T-helper 1 cell (primary cell): ENCODE results near the gene NHLRC4.

Experiments
- DNase-seq, 5 donors: peaks; one replicate each; pipeline ENCODE4 v3.0.0-alpha.2; 2012 to 2020

The NHLRC4 gene

DNA sequence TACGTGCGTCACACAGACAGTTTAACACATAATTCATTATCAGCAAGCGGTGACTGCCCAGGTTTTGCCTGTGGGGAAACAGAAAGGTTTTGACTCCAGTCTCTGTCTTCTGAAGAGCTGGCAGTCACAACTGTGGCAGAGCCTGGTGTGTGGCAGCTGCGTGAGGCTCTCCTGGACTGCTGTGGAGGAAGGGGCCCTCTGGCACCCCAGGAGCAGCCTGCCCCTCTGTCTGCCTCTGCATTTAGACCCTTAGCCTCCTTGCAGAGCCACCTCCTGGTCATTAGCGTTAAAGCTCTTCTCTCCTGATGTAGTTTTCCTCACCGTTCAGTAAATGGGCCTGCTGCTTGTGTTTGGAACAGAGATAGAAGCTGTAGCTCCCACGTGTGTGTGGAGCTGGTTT lies 34.0 kb downstream of the NHLRC4 start:
- no peak for DNase-seq

DNA sequence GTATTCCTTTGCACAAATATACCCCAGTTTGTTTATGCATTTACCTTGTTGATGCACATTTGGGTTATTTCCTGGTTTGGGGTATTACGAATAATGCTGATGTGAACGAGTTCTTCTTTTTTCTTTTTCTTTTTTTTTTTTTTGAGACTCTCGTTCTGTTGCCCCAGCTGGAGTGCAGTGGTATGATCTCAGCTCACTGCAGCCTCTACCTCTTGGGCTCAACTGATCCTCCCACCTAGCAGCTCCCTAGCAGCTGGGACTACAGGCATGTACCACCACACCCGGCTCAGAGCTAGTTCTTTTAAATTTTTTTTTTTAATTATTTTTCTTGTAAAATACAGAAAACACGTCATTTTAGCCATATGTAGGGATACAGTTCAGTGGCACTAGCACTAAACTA lies 37.1 kb downstream of the NHLRC4 start:
- no peak for DNase-seq

DNA sequence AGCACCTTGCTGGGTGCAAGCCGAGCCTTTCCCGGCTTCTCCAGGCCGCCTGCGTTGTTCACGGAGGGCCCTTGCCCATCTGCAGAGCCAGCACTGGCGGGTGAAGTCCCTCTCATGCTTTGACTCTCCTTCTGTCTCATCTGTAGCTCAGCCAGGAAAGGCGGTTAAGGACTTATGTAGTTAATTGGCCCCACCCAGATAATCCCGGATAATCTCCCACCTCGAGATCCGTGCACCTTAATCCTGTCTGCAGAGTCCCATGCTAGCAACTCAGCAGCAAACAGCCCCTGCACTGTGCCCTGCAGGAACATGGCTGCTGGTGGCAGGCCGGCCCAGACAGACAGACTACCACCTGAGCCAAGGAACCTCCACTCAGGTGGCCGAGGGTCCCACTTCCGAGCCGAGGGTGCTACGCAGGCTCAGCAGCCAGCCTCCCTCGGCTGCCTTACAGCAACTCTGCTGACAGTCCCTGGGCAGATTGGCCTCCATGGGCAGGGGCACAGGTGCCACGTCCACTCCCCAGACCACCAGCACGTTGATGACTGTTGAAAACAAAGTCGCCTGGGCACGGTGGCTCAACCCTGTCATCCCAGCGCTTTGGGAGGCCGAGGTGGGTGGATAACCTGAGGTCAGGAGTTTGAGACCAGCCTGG lies 40.0 kb downstream of the NHLRC4 start:
- no peak for DNase-seq

DNA sequence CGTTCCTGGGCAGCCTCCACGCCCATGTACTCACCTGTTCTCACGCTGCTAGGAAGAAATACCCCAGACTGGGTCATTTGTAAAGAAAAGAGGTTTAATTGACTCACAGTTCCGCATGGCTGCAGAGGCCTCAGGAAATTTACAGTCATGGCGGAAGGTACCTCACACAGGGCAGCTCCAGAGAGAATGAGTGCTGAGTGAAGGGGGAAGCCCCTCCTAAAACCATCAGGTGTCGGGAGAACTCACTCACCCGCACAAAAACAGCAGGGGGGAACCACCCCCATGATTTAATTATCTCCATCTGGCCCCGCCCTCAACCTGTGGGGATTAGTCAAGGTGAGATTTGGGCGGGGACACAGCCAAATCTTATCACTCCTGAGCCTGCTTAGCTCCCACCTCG lies 41.2 kb downstream of the NHLRC4 start:
- no peak for DNase-seq

DNA sequence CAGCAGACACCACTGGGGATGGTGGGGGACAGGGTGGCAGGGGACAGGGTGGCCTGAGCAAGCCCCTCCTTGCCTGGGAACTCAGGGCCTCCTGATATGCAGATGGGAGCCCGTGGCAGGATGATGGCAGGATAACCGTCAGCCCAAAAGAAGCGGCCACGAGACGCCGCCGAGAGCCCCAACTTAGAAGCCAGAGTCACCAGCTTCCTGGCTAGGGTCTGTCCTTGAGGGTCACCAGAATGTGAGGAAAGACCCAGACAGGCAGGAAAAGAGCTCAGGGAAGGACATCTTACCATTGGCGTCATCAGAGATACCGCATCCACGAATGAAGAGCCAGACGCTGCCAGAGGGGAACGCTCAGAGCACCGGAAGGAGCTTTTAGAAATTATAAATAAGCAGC lies 42.5 kb downstream of the NHLRC4 start:
- DNase-seq, result no peak

DNA sequence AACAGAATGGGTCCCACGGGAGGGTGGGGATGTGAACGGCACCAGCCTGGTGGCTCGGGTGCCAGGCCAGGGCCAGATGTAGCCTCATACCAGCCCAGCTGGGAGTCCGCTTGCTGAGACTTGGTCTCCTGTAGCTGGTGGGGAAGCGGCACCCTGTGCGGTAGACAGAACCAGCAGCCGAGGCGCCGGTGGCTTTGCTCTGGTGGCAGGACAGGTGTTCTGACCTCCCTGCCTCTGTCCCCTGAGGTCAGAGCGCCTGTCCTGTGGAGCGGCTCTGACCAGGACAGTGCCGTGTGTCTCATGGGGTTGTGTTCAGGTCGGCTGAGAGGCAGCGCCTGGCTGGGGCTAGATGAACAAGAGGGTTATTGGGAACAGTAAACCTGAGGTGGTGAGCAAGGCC lies 43.2 kb downstream of the NHLRC4 start:
- no peak for DNase-seq

DNA sequence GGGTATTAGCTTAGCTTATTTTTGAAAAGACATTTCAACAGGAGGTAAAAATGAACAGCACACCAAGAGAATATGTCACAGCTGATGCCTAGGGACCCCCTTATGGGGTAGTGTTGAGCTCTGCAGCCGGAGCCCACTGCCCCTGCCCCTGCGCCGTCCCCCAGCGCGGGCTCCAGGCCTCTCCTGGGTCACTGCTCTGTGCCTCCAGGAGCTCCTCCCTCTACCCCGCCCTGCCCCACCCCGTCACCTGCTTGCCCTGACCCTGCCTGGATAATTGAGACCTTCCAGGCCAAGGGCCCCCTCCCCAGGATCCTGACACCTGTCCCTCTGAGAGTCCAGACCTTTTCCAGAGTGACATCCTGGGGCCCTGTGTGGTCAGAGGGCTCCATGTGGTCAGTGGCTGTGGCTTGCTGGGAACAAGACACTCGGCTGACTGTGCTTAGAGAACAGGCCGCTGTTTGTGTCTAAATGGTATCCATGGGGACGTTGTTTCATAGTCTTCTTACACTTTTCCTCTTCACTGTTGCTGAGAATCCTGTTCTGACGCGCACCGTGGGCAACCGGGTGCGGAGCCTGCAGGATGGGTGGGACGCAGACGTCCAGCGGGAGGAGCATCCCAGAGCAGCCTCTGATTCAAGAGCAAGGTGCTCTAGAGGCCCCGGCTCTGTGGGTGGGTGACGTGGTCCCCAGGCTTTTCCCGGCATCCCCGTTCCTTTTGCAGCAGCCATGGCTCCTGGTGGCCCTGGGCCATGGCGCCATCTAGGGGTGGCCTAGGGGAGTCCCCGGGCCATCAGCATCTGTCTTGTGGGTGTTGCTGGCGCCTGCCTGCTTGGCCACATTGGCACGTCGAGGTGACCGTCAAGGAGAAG lies 43.9 kb downstream of the NHLRC4 start:
- peak in 4 of 5 donors; percentile 25 to 54 (median 40) for DNase-seq

DNA sequence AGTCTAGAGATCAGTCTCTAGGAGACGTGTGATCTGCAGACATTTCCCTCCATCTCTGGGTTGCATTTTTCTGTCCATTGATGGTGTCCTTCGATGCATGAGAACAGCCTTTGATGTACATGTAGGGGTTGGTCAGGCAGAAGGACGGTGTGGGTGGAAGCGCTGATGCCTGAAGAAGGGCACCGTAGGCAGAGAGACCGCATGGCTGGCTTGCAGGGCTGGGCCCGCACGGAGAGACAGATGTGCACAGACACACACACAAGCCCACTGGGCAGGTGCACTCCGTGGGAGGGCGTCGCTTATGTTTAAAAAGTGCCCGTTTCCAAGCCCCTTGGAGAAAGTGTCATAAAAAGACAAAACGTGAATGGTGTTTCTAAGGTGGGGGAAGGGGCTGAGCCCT lies 48.3 kb downstream of the NHLRC4 start:
- DNase-seq, result no peak

DNA sequence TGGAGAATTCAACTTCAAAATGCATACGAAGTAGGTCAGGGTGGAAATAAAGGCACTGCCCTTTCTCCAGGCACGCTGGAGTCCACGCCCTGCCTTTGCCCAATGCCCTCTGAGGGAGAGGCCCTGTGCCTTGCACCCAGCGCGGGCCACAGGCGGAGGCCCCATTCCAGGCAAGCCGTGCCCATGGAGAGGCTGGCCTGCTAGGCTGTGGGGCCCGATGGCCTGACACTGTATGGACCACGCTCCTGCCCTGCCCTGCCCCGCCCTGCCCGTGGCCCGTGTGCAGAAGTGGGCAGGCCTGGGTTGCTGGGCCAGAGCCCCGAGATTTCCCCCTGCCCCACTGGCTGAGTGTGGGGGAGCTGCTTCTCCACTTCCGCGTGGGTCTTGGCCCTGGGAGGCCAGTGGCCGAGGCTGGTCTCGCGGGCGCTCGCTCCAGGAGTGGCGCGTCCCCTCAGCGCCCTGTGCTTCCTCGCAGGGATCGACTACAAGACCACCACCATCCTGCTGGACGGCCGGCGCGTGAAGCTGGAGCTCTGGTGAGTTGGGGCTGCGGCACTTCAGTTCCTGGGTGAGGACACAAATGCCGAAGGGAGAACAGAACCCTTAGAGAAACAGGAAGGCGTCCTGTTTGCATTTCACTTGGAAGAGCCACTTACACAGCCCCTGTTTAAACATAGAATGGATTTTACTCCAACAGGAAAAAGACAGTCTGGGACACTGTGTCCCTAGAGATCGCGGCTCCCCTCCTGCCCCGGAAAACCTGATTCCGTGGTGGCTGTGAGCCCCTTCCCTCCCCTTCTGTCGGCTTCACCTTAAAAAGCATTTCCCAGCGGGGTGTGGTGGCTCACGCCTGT lies 50.2 kb downstream of the NHLRC4 start:
- DNase-seq, result no peak

DNA sequence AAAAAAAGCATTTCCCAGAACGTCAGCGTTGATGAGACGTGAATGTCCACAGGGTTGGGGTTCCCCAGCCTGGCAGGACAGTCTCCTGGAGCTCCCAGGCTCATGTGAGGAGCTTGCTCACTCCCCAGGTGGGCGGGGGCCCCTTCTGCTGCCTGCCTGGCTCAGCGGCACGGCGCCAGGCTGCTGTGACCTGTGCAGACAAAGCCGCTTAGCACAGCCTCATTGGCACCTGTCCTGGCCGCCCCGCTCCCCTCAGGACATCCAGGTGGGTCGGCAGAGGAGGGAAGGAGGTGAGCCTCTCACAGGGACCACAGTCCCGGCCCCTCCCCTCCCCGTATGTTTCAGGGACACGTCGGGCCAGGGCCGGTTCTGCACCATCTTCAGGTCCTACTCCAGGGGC lies 51.0 kb downstream of the NHLRC4 start:
- DNase-seq, result no peak
